Measurements from ENCODE around the gene KLHDC4.

Gene KLHDC4

DNA sequence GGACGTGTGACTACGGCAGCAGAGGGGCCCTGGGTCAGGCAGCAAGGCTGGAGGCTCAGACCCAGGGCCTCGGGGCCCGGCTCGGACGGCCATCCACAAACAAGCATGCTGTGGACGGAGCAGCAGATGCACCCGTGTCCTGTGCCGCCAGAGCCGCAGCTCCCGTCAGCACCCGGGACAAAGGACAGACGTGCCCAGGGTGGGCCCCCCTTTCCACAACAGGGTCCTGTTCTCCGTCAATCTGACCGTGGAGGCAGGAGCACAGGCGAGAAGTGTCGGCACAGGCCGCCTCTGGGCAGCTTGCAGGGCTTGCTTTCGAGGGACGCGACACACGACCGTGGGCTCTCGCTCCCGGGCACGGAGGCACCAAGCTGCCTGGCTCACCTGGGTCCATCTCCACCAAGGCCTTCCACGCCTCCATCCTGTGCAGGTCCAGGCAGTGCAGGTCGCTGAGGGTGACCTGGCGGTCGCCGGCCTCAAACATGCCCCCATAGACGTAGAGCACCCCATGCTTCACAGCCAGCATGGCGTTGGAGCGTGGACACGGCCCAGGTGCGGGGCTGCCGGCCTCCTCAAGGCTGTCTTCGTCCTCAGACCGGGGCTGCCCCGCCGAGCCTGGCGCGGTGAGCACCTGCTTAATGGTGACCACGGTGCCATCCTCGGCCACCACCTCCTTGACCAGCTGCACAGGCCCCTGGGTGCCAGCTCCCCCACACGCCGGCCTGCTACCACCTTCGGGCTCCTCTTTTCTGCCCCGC, 56.7 kb downstream of the KLHDC4 start:
- Histone ChIP-seq H3K27me3 (ENCODE audit: insufficient read depth, low read depth) (no peaks in the 10 kb centered on the region), H3K4me3 (IDR thresholded peaks at IDR 0.05; ENCODE audit: insufficient read depth, low read depth, low read length) (no peak overlapping the region), H4K20me1 (ENCODE audit: insufficient read depth) (no peaks in the 10 kb centered on the region), H3K4me1 (ENCODE audit: low read depth, poor library complexity, severe bottlenecking) (no peaks in the 10 kb centered on the region), H3K27ac (no peak overlapping the region), H3K36me3 (ENCODE audit: insufficient read depth) (no peaks in the 10 kb centered on the region), H2AFZ (ENCODE audit: low read depth) (no peak overlapping the region), H3K4me2 (no peak overlapping the region), H3K9ac (no peak overlapping the region), H3K79me2 (ENCODE audit: insufficient read depth, low read depth) (no peaks in the 10 kb centered on the region)
- TF ChIP-seq, protein P1, sequence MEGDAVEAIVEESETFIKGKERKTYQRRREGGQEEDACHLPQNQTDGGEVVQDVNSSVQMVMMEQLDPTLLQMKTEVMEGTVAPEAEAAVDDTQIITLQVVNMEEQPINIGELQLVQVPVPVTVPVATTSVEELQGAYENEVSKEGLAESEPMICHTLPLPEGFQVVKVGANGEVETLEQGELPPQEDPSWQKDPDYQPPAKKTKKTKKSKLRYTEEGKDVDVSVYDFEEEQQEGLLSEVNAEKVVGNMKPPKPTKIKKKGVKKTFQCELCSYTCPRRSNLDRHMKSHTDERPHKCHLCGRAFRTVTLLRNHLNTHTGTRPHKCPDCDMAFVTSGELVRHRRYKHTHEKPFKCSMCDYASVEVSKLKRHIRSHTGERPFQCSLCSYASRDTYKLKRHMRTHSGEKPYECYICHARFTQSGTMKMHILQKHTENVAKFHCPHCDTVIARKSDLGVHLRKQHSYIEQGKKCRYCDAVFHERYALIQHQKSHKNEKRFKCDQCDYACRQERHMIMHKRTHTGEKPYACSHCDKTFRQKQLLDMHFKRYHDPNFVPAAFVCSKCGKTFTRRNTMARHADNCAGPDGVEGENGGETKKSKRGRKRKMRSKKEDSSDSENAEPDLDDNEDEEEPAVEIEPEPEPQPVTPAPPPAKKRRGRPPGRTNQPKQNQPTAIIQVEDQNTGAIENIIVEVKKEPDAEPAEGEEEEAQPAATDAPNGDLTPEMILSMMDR (conservative IDR thresholded peaks at IDR 0.05; ENCODE audit: low read depth, low read length) = no peak

DNA sequence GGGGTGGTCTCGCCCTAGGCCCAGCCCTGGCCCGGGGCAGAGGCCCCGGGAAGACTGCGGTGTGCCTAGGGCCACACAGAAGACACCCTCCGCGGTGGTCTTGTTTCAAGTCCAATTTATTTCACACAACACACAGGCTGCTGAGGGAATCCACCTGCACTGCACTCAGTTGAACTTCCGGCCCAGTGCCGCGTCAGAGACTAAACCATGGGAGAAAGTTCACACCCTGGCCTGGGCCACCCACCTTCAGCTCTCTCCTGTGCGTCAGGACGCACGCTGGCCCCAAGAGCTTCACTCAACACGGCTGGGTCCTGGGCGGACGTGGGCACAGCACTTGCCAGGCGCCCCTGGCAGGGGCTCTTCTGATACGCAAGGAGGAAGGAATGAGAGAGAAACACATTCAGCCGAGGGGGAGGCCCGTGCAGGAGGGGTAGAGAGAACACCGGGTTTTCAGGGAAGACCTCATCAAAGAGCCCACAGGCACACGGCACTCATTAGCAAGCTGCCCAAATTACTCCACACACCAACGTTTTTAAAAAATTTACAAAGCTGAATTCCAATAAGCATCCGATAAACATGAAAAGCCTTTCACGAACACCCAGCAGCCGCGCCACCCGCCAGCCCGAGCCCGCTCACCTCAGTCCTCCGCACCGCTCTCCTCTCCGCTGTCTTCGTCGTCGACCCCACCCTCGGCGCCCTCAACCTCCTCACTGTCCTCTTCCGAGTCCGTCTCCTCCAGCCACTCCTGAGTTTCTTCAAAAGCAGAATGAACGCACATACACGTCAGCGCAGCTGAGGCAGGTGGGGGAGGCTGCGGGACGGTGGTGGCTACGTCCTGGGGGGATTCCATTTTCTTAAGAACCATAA, 57.8 kb downstream of the KLHDC4 start:
- TF ChIP-seq, protein P1 (conservative IDR thresholded peaks at IDR 0.05; ENCODE audit: low read depth, low read length) = no peak
- Histone ChIP-seq H3K9ac (no peak overlapping the region), H3K36me3 (ENCODE audit: insufficient read depth) (no peaks in the 10 kb centered on the region; the same call in 1 of the 2 replicates), H3K27me3 (ENCODE audit: insufficient read depth, low read depth) (no peaks in the 10 kb centered on the region), H3K4me2 (no peak overlapping the region), H3K27ac (no peak overlapping the region), H3K4me1 (ENCODE audit: low read depth, poor library complexity, severe bottlenecking) (no peaks in the 10 kb centered on the region), H2AFZ (ENCODE audit: low read depth) (no peak overlapping the region), H3K79me2 (ENCODE audit: insufficient read depth, low read depth) (no peaks in the 10 kb centered on the region), H3K4me3 (IDR thresholded peaks at IDR 0.05; ENCODE audit: insufficient read depth, low read depth, low read length) (no peak overlapping the region), H4K20me1 (ENCODE audit: insufficient read depth) (no peaks in the 10 kb centered on the region)

DNA sequence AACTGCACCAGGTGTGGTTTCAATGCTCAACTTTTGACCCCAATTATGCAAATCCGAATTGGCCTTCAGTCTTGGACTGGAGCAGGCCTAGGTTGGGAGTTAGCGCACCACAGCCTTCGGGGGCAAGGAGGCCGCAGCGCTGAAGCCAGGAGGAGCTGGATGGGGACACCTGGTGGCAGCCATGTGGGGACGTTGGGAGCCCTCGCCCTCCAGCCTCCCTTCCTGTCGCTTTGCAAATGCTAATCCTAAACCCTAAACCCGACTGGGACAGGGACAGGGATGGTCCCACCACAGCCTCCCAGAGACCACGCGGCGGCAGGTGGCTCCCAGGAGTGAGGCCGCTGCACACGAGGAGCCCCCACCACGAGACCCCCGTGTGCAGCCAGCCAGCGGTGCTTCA, 58.7 kb downstream of the KLHDC4 start:
- H3K9ac ChIP-seq = no peak overlapping the region
- no peak overlapping the region for H2AFZ ChIP-seq (ENCODE audit: low read depth)
- no peaks in the 10 kb centered on the region for H3K4me1 ChIP-seq (ENCODE audit: low read depth, poor library complexity, severe bottlenecking)
- no peak overlapping the region for H3K4me3 ChIP-seq (IDR thresholded peaks at IDR 0.05; ENCODE audit: insufficient read depth, low read depth, low read length)
- no peaks in the 10 kb centered on the region for H4K20me1 ChIP-seq (ENCODE audit: insufficient read depth)
- TF ChIP-seq, protein P1 (conservative IDR thresholded peaks at IDR 0.05; ENCODE audit: low read depth, low read length) = no peak
- no peak overlapping the region for H3K27ac ChIP-seq
- no peaks in the 10 kb centered on the region; the same call in 1 of the 2 replicates for H3K36me3 ChIP-seq (ENCODE audit: insufficient read depth)
- H3K79me2 ChIP-seq (ENCODE audit: insufficient read depth, low read depth) = no peaks in the 10 kb centered on the region
- no peaks in the 10 kb centered on the region for H3K27me3 ChIP-seq (ENCODE audit: insufficient read depth, low read depth)
- H3K4me2 ChIP-seq = no peak overlapping the region

DNA sequence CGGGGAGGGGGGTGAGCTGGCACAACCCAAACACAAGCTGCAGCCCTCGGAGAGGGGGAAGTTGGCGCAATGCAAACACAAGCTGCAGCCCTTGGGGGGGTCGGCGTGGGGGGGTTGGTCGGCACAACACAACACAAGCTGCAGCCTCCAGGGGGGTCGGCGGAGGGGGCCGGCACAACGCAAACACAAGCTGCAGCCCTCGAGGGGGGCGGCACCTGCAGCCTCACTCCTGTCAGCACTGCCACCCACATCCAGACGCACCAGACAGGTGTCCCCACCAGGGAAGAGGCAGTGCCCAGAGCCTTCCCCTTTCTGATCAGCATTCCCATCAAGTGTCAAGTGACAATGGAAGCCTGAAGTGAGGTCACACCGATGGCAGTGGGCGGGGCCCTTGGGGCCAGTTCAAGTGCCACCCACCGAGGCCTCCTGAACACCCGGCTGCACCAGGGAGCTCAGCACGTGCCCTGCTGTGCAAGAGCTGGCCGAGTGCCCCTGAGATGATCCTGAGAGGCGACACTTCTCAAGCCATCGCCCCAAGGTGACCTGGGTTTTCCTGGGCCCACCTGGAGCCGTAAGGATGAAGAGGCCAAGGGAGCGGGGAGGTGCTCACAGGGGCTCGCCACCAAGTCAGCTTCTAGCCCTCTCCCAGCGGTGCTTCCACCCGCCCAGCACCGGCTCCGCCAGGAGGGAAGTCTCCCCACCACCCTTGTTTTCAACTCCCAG, 59.3 kb downstream of the KLHDC4 start:
- Histone ChIP-seq H3K36me3 (ENCODE audit: insufficient read depth) (no peaks in the 10 kb centered on the region; the same call in 1 of the 2 replicates), H3K4me2 (no peak overlapping the region), H3K4me1 (ENCODE audit: low read depth, poor library complexity, severe bottlenecking) (no peaks in the 10 kb centered on the region), H3K27me3 (ENCODE audit: insufficient read depth, low read depth) (no peaks in the 10 kb centered on the region), H3K27ac (no peak overlapping the region), H3K4me3 (IDR thresholded peaks at IDR 0.05; ENCODE audit: insufficient read depth, low read depth, low read length) (no peak overlapping the region), H2AFZ (ENCODE audit: low read depth) (no peak overlapping the region), H4K20me1 (ENCODE audit: insufficient read depth) (no peaks in the 10 kb centered on the region), H3K9ac (no peak overlapping the region), H3K79me2 (ENCODE audit: insufficient read depth, low read depth) (no peaks in the 10 kb centered on the region)
- TF ChIP-seq, protein P1 (conservative IDR thresholded peaks at IDR 0.05; ENCODE audit: low read depth, low read length) = no peak

Measured in KMS-11 (cell line).